ENCODE data around the gene ABCA5. TPM values are rescaled to one million over a fixed set of nuclear protein-coding genes. Genes with fewer than 3 reads are reported as not detected.
"Not testable (repeated sequence)": the region's sequence is repeated elsewhere in the genome, so short reads cannot be mapped to it uniquely, and the experiment has no call there.

The ABCA5 gene
- total and polyA plus RNA-seq, 2 experiments from 2014 or later = 4.5 to 10.2 TPM

DNA sequence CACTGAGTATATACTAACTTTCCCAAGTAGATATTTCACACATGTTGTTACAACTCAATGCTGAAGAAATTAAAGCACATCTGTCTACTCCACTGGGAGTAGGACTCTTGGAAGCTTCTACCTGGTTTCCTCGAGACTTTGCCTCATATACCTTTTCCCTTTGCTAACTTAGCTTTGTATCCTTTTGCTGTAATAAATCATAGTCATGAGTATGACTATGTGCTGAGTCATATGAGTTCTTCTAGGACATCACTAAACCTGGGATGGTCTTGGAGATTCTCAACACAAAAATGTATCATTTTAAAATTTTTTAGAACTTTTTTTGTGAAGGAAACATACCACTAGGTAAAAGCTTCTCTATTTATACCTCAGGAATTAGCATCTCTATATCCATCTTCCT lies 39.8 kb downstream of the ABCA5 start:
- no peaks in the 10 kb centered on the region for H3K9me3 ChIP-seq (ENCODE audit: low read depth)
- H3K27me3 ChIP-seq = no peaks in the 10 kb centered on the region
- no peaks in the 10 kb centered on the region for H3K36me3 ChIP-seq
- H3K27ac ChIP-seq = no peak overlapping the region
- no peak for DNase-seq (ENCODE audit: low read depth in 1 of 2, low spot score in 1 of 2)
- no peaks in the 10 kb centered on the region for H3K4me1 ChIP-seq (ENCODE audit: low read depth)
- no peak for TF ChIP-seq CTCF (IDR thresholded peaks at IDR 0.05; ENCODE audit: low read depth, low read length)
- H3K4me3 ChIP-seq = no peak overlapping the region

DNA sequence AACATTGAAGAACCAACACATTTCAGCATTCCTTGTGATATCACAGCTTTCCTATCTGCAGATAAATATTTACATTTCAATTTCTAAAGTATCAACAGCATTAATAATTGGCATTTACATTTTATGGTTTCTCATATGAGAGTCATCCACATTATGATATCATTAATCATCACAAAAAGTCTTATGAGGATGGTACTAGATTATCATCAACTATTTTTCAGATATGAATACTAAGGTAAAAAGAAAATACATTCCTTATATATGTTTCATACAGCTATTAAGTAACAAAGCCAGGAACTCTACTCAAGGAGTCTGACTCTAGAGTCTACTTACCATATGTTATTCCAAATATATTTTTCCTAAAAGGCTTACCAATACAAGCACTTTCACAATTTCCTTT lies 40.7 kb downstream of the ABCA5 start:
- Histone ChIP-seq H3K4me1 (ENCODE audit: low read depth) (no peaks in the 10 kb centered on the region), H3K36me3 (no peaks in the 10 kb centered on the region), H3K4me3 (no peak overlapping the region), H3K27ac (no peak overlapping the region), H3K9me3 (ENCODE audit: low read depth) (no peaks in the 10 kb centered on the region), H3K27me3 (no peaks in the 10 kb centered on the region)
- TF ChIP-seq CTCF (IDR thresholded peaks at IDR 0.05; ENCODE audit: low read depth, low read length) = no peak
- DNase-seq (ENCODE audit: low read depth in 1 of 2, low spot score in 1 of 2) = no peak

GRCh38 chr17:69284646-69285045 lies 42.3 kb downstream of the ABCA5 start:
- Histone ChIP-seq H3K36me3 (no peaks in the 10 kb centered on the region), H3K4me3 (no peak overlapping the region), H3K9me3 (ENCODE audit: low read depth) (no peaks in the 10 kb centered on the region), H3K27me3 (no peaks in the 10 kb centered on the region), H3K27ac (no peak overlapping the region), H3K4me1 (ENCODE audit: low read depth) (no peaks in the 10 kb centered on the region)
- TF ChIP-seq CTCF (IDR thresholded peaks at IDR 0.05; ENCODE audit: low read depth, low read length) = no peak
- no peak for DNase-seq (ENCODE audit: low read depth in 1 of 2, low spot score in 1 of 2)

DNA sequence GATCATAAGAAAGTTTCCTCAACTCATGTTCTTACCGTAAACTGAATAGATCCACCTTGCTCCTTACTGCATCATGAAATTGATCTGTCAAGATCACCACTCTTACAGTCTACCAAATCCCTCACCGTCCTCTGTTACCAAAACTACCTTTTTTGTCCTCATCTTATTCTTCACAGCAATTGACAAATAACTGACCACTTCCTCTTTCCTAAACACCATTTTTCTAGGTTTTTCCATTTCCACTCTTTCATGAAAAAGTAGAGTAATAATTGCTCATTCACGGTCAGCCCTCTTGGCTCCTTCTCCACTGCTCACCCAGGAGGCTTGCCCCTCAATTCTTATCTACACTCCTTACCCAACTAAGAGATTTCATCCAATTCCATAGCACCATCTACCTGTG lies 44.9 kb downstream of the ABCA5 start:
- no peaks in the 10 kb centered on the region for H3K27me3 ChIP-seq
- no peak for DNase-seq (ENCODE audit: low read depth in 1 of 2, low spot score in 1 of 2)
- no peak for TF ChIP-seq CTCF (IDR thresholded peaks at IDR 0.05; ENCODE audit: low read depth, low read length)
- H3K27ac ChIP-seq = no peak overlapping the region
- no peaks in the 10 kb centered on the region for H3K9me3 ChIP-seq (ENCODE audit: low read depth)
- H3K36me3 ChIP-seq = no peaks in the 10 kb centered on the region
- H3K4me3 ChIP-seq = no peak overlapping the region
- no peaks in the 10 kb centered on the region for H3K4me1 ChIP-seq (ENCODE audit: low read depth)

DNA sequence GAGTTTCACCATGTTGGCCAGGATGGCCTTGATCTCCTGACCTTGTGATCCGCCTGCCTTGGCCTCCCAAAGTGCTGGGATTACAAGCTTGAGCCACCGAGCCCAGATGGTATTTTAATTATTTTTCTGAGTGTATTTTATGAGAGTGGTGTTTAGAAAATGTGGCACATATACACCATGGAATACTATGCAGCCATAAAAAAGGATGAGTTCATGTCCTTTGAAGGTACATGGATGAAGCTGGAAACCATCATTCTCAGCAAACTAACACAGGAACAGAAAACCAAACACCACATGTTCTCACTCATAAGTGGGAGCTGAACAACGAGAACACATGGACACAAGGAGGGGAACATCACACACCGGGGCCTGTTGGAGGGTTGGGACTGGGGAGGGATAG lies 50.7 kb downstream of the ABCA5 start:
- not testable (repeated sequence) for H3K9me3 ChIP-seq (ENCODE audit: low read depth); H3K27ac ChIP-seq; H3K27me3 ChIP-seq; H3K4me3 ChIP-seq; H3K36me3 ChIP-seq; DNase-seq (ENCODE audit: low read depth in 1 of 2, low spot score in 1 of 2); H3K4me1 ChIP-seq (ENCODE audit: low read depth)

DNA sequence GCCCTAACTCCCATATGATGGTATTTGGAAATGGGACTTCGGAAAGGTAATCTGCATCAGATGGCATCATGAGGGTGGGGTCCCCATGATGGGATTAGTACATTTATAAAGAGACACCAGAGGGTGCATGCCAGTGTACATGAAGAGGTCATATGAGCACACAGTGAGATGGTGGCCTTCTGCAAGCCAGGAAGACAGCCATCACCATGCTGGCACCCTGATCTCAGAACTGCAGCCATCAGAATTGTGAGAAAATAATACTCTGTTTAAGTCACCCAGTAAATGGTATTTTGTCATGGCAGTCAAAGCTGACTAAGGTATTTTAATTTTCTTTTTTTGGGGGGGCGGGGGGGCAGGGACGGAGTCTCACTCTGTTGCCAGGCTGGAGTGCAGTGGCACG lies 51.2 kb downstream of the ABCA5 start:
- DNase-seq (ENCODE audit: low read depth in 1 of 2, low spot score in 1 of 2) = no peak
- TF ChIP-seq CTCF (IDR thresholded peaks at IDR 0.05; ENCODE audit: low read depth, low read length) = no peak
- no peak overlapping the region for H3K4me3 ChIP-seq
- H3K9me3 ChIP-seq (ENCODE audit: low read depth) = no peaks in the 10 kb centered on the region
- H3K4me1 ChIP-seq (ENCODE audit: low read depth) = no peaks in the 10 kb centered on the region
- no peak overlapping the region for H3K27ac ChIP-seq
- H3K27me3 ChIP-seq = no peaks in the 10 kb centered on the region
- no peaks in the 10 kb centered on the region for H3K36me3 ChIP-seq
